ENCODE data around the gene SMKR1.
A peak's percentile ranks its signal among the peaks of the same experiment; 100 is the strongest.
"Not testable (repeated sequence)": the region's sequence is repeated elsewhere in the genome, so short reads cannot be mapped to it uniquely, and the experiment has no call there.

SMKR1 gene

DNA sequence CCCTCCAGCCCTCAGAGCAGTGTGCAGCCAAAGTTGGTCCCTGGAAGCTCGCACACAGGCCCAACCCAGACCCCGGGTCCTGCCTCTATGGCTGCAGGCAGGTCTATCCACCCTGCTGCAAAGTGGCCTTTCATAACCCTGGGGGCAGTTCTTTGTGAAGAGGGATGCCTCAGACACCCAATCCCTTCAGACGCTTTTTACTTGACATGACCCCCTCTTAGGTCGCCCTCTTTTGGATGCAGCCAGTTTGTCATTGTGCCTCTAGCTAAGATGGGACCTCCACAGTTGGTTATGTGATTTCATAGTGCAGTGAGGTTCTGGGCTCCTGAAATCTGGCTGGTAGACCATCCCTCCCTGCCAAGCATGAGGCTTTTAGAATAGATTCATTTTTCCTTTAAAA, 27.3 kb downstream of the SMKR1 start:
- H3K9me3 ChIP-seq (ENCODE audit: control insufficient read depth, low read length), result no peaks in the 10 kb centered on the region
- no peaks in the 10 kb centered on the region for H3K27me3 ChIP-seq (replicated peaks; ENCODE audit: control insufficient read depth, insufficient read depth, low read length)
- no peaks in the 10 kb centered on the region for H3K36me3 ChIP-seq (ENCODE audit: control insufficient read depth, insufficient read depth, low read length, severe bottlenecking)
- no peak overlapping the region for H3K4me3 ChIP-seq (ENCODE audit: low read length)
- no peak for DNase-seq (ENCODE audit: low read depth)
- H3K4me1 ChIP-seq (ENCODE audit: control insufficient read depth, insufficient read depth, low read length), result peaks cover 5% of the 10 kb centered on the region
- H3K9ac ChIP-seq (ENCODE audit: low read length), result no peak overlapping the region

- peaks cover 5% of the 10 kb centered on the region for H3K4me1 ChIP-seq (ENCODE audit: control insufficient read depth, insufficient read depth, low read length)
- no peak overlapping the region for H3K4me3 ChIP-seq (ENCODE audit: low read length)
- peak; percentile 26 for DNase-seq (ENCODE audit: low read depth)
Observed at GRCh38 chr7:129530795-129531391, 28.6 kb downstream of the SMKR1 start.

DNA sequence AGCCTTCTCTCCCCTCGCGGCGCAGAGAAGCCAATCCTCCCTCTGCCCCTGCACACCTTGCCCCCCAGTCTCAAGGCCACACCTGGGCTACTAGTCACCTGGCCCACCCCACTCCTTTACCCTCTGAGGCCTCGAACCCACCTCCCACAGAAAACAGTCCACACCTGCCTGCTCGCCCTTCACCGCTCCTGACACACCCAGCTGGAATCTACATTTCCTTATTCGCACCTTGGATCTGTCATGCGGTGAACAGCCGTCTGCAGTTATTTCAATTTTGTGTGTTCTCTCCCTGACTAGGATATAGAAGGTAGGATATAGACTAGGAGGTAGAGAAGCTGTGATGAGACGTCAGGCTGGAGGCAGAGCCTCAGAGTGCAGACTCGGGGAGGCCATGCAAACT, 29.4 kb downstream of the SMKR1 start:
- Histone ChIP-seq H3K9ac (ENCODE audit: low read length) (no peak overlapping the region), H3K36me3 (ENCODE audit: control insufficient read depth, insufficient read depth, low read length, severe bottlenecking) (no peaks in the 10 kb centered on the region), H3K27me3 (replicated peaks; ENCODE audit: control insufficient read depth, insufficient read depth, low read length) (no peaks in the 10 kb centered on the region), H3K4me1 (ENCODE audit: control insufficient read depth, insufficient read depth, low read length) (peaks cover 5% of the 10 kb centered on the region), H3K4me3 (ENCODE audit: low read length) (no peak overlapping the region), H3K9me3 (ENCODE audit: control insufficient read depth, low read length) (no peaks in the 10 kb centered on the region)
- no peak for DNase-seq (ENCODE audit: low read depth)

More at GRCh38 chr7:129530795-129531391, 28.6 kb downstream of the SMKR1 start:
- no peak overlapping the region for H3K9ac ChIP-seq (ENCODE audit: low read length)
- no peaks in the 10 kb centered on the region for H3K9me3 ChIP-seq (ENCODE audit: control insufficient read depth, low read length)
- no peaks in the 10 kb centered on the region for H3K36me3 ChIP-seq (ENCODE audit: control insufficient read depth, insufficient read depth, low read length, severe bottlenecking)
- H3K27me3 ChIP-seq (replicated peaks; ENCODE audit: control insufficient read depth, insufficient read depth, low read length), result no peaks in the 10 kb centered on the region

DNA sequence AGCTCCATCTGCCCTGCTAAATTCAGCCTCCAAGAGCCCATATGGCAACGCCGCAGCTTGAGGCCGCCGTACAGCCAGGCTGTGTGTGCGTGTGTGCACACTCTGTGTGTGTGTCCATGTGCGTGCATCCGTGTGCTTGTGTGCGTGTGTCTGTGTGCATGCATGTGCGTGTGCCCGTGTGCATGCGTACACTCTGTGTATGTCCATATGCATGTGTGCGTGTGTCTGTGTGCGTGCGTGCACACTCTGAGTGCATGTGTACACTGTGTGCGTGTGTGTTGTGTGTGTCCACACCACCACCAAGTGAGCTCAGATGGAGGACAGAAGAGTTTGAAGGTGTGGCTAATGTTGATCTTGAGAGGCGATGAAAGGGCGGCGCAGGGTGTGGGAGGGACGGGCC, 30.0 kb downstream of the SMKR1 start:
- Histone ChIP-seq H3K4me3 (ENCODE audit: low read length) (no peak overlapping the region), H3K9me3 (ENCODE audit: control insufficient read depth, low read length) (no peaks in the 10 kb centered on the region), H3K27me3 (replicated peaks; ENCODE audit: control insufficient read depth, insufficient read depth, low read length) (no peaks in the 10 kb centered on the region), H3K9ac (ENCODE audit: low read length) (no peak overlapping the region), H3K36me3 (ENCODE audit: control insufficient read depth, insufficient read depth, low read length, severe bottlenecking) (no peaks in the 10 kb centered on the region), H3K4me1 (ENCODE audit: control insufficient read depth, insufficient read depth, low read length) (peaks cover 5% of the 10 kb centered on the region)
- no peak for DNase-seq (ENCODE audit: low read depth)

GRCh38 chr7:129534558-129535274, 32.4 kb downstream of the SMKR1 start:
- H3K27me3 ChIP-seq (replicated peaks; ENCODE audit: control insufficient read depth, insufficient read depth, low read length); H3K4me1 ChIP-seq (ENCODE audit: control insufficient read depth, insufficient read depth, low read length); H3K9ac ChIP-seq (ENCODE audit: low read length); H3K4me3 ChIP-seq (ENCODE audit: low read length); H3K9me3 ChIP-seq (ENCODE audit: control insufficient read depth, low read length); DNase-seq (ENCODE audit: low read depth); H3K36me3 ChIP-seq (ENCODE audit: control insufficient read depth, insufficient read depth, low read length, severe bottlenecking): not testable (repeated sequence)

- no peak overlapping the region for H3K9ac ChIP-seq (ENCODE audit: low read length)
- H3K9me3 ChIP-seq (ENCODE audit: control insufficient read depth, low read length), result peaks cover 2% of the 10 kb centered on the region
- DNase-seq (ENCODE audit: low read depth), result no peak
- H3K27me3 ChIP-seq (replicated peaks; ENCODE audit: control insufficient read depth, insufficient read depth, low read length), result no peaks in the 10 kb centered on the region
- H3K4me3 ChIP-seq (ENCODE audit: low read length), result no peak overlapping the region
- H3K36me3 ChIP-seq (ENCODE audit: control insufficient read depth, insufficient read depth, low read length, severe bottlenecking), result no peaks in the 10 kb centered on the region
- H3K4me1 ChIP-seq (ENCODE audit: control insufficient read depth, insufficient read depth, low read length), result no peaks in the 10 kb centered on the region
Observed at GRCh38 chr7:129535896-129536295, 33.6 kb downstream of the SMKR1 start.

GRCh38 chr7:129536323-129536722, 34.0 kb downstream of the SMKR1 start:
- H3K27me3 ChIP-seq (replicated peaks; ENCODE audit: control insufficient read depth, insufficient read depth, low read length), result no peaks in the 10 kb centered on the region
- no peaks in the 10 kb centered on the region for H3K4me1 ChIP-seq (ENCODE audit: control insufficient read depth, insufficient read depth, low read length)
- no peak for DNase-seq (ENCODE audit: low read depth)
- no peaks in the 10 kb centered on the region for H3K36me3 ChIP-seq (ENCODE audit: control insufficient read depth, insufficient read depth, low read length, severe bottlenecking)
- peaks cover 2% of the 10 kb centered on the region for H3K9me3 ChIP-seq (ENCODE audit: control insufficient read depth, low read length)
- no peak overlapping the region for H3K4me3 ChIP-seq (ENCODE audit: low read length)
- H3K9ac ChIP-seq (ENCODE audit: low read length), result no peak overlapping the region

DNA sequence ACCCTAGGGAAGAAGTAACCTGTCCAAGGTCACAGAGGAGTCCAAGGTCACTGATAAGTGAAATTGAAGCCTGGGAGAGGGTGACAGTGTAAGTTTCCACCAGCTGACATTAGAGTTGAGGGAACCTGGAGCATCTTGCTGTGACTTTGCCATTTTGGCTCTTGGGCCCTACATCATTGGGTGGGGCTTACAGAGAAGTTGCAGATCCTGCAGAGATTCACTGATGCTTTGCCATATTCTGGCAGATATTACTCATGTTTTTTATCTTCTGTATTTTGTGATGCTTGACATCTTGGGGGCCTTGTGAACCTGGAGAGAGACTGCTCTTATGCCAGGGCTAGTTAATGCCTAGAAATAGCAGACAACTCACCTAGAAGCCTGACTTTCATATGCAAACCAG, 36.5 kb downstream of the SMKR1 start:
- H3K4me3 ChIP-seq (ENCODE audit: low read length), result no peak overlapping the region
- H3K27me3 ChIP-seq (replicated peaks; ENCODE audit: control insufficient read depth, insufficient read depth, low read length), result no peaks in the 10 kb centered on the region
- H3K4me1 ChIP-seq (ENCODE audit: control insufficient read depth, insufficient read depth, low read length), result no peaks in the 10 kb centered on the region
- H3K9ac ChIP-seq (ENCODE audit: low read length), result no peak overlapping the region
- H3K36me3 ChIP-seq (ENCODE audit: control insufficient read depth, insufficient read depth, low read length, severe bottlenecking), result no peaks in the 10 kb centered on the region
- peaks cover 2% of the 10 kb centered on the region for H3K9me3 ChIP-seq (ENCODE audit: control insufficient read depth, low read length)
- DNase-seq (ENCODE audit: low read depth), result no peak

- Histone ChIP-seq H3K36me3 (ENCODE audit: control insufficient read depth, insufficient read depth, low read length, severe bottlenecking) (no peaks in the 10 kb centered on the region), H3K9ac (ENCODE audit: low read length) (no peak overlapping the region), H3K27me3 (replicated peaks; ENCODE audit: control insufficient read depth, insufficient read depth, low read length) (no peaks in the 10 kb centered on the region), H3K4me1 (ENCODE audit: control insufficient read depth, insufficient read depth, low read length) (no peaks in the 10 kb centered on the region), H3K4me3 (ENCODE audit: low read length) (no peak overlapping the region), H3K9me3 (ENCODE audit: control insufficient read depth, low read length) (peaks cover 2% of the 10 kb centered on the region)
- DNase-seq (ENCODE audit: low read depth), result no peak
Observed at GRCh38 chr7:129540340-129540739, 38.0 kb downstream of the SMKR1 start.

DNA sequence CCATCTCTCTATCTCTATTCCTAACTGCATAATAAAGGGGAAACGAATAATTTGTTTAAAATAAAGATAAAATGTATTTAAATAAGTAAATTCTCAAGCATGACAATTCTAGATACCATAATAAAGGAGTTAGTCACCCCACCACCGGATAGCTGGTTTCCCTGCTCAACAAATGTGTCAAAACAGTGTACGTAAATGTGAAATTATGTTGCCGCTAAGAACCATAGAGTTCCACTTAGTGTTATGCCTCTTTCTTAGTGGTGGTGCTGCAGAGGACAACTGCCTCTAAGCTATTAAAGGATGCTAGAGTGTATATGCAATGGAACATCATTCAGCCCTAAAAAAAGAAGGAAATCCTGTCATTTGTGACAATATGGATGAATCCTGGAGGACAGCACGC, 42.4 kb downstream of the SMKR1 start:
- DNase-seq (ENCODE audit: low read depth), result no peak

DNA sequence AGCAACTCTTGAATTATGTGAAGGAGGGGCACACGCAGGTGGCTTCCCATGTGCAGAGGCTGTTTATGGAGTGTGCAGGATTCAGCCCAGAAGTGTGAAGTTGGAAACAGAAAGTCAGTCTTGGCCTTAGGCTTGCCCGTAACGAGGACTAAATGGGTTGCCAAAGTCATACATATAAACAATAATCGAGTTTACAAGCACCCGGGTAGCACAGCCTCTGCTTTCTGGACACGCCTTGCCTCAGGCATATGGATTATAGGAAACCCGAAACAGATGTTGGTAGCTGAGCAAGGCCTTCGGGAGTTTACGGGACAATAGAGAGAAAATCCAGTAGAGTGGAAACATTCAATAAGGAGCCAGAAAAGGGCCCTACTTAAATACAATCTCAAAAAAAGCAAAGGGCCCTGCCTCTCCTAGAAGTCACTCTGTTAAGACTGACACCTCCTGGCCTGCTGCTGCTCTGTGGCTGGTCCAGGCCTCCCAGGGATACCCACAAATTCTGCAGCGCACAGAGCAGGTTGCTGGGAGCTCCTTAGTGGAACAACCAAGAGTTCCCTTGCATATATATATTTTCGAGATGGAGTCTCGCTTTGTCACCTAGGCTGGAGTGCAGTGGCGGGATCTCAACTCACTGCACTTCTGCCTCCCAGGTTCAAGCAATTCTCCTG, 48.5 kb downstream of the SMKR1 start:
- Histone ChIP-seq H3K4me3 (ENCODE audit: low read length) (no peak overlapping the region), H3K9ac (ENCODE audit: low read length) (no peak overlapping the region), H3K36me3 (ENCODE audit: control insufficient read depth, insufficient read depth, low read length, severe bottlenecking) (no peaks in the 10 kb centered on the region), H3K9me3 (ENCODE audit: control insufficient read depth, low read length) (no peaks in the 10 kb centered on the region), H3K4me1 (ENCODE audit: control insufficient read depth, insufficient read depth, low read length) (peaks cover 5% of the 10 kb centered on the region), H3K27me3 (replicated peaks; ENCODE audit: control insufficient read depth, insufficient read depth, low read length) (no peaks in the 10 kb centered on the region)
- DNase-seq (ENCODE audit: low read depth), result peak; percentile 95

More for the DNA sequence above, 42.4 kb downstream of the SMKR1 start:
- Histone ChIP-seq H3K4me1 (ENCODE audit: control insufficient read depth, insufficient read depth, low read length) (no peaks in the 10 kb centered on the region), H3K27me3 (replicated peaks; ENCODE audit: control insufficient read depth, insufficient read depth, low read length) (no peaks in the 10 kb centered on the region), H3K9ac (ENCODE audit: low read length) (no peak overlapping the region), H3K4me3 (ENCODE audit: low read length) (no peak overlapping the region), H3K36me3 (ENCODE audit: control insufficient read depth, insufficient read depth, low read length, severe bottlenecking) (no peaks in the 10 kb centered on the region), H3K9me3 (ENCODE audit: control insufficient read depth, low read length) (no peaks in the 10 kb centered on the region)

Measured in adipocyte (in vitro differentiated cells).